K562 (cell line): Measurements from ENCODE around the gene ARL6IP6.

Experiments used
- CTCF ChIP-seq, 3 experiments: IDR thresholded peaks in 2 of 3; conservative IDR thresholded peaks in 1 of 3; 2 replicates each; pipeline ENCODE4 v1.5.1; 2011 to 2012; ENCODE audit warnings: low read length in 3 of 3, mild to moderate bottlenecking in 3 of 3, control low read depth in 2 of 3, improper control_type of control experiment in 1 of 3, inconsistent platforms in 1 of 3, low read depth in 1 of 3, mixed read lengths in 1 of 3, moderate library complexity in 1 of 3; ENCODE audit not compliant: insufficient read depth in 2 of 3
- DPF2 ChIP-seq: fragments of 450-650 bp; IDR thresholded peaks from 2 replicates; pipeline ENCODE4 v1.6.1; 2016
- JUN ChIP-seq, 2 experiments: sonication (generic) in 1 of 2; formaldehyde crosslinking in 1 of 2; IDR thresholded peaks; 2 replicates each; pipeline versions ENCODE4 v1.6.1 to v1.8.0; 2012 to 2022; ENCODE audit warnings: borderline replicate concordance in 2 of 2, mild to moderate bottlenecking in 2 of 2, improper control_type of control experiment in 1 of 2, low read depth in 1 of 2, low read length in 1 of 2, missing genetic modification reagents in 1 of 2
- KDM2B ChIP-seq: fragments of 250-450 bp; sonication (Bioruptor Pico); IDR thresholded peaks from 2 replicates; pipeline ENCODE4 v1.8.0; 2021; ENCODE audit warnings: mild to moderate bottlenecking, moderate library complexity
- MAX ChIP-seq: sonication (generic); formaldehyde crosslinking; IDR thresholded peaks from 2 replicates; pipeline ENCODE4 v1.9.0; 2022; ENCODE audit warnings: mild to moderate bottlenecking, missing genetic modification reagents
- U2AF1 ChIP-seq: fragments of 200-400 bp; formaldehyde crosslinking; optimal IDR thresholded peaks from 2 replicates; pipeline ENCODE3; 2017; ENCODE audit warnings: mild to moderate bottlenecking, low read depth, low read length, moderate library complexity
- ZBTB33 ChIP-seq: sonication (generic); formaldehyde crosslinking; IDR thresholded peaks from 2 replicates; pipeline ENCODE4 v1.8.1; 2023; ENCODE audit warnings: mild to moderate bottlenecking, missing genetic modification reagents
- ZBTB40 ChIP-seq, 2 experiments: fragments of 450-650 bp in 1 of 2; sonication (generic) in 1 of 2; formaldehyde crosslinking in 1 of 2; IDR thresholded peaks; 2 replicates each; pipeline versions ENCODE4 v1.7.1 to v1.9.0; 2016 to 2022; ENCODE audit warnings: inconsistent platforms in 1 of 2, mild to moderate bottlenecking in 1 of 2, missing genetic modification reagents in 1 of 2
- ZBTB8A ChIP-seq: fragments of 450-650 bp; IDR thresholded peaks from 2 replicates; pipeline ENCODE4 v1.6.1; 2018; ENCODE audit warnings: mild to moderate bottlenecking, moderate library complexity; ENCODE audit not compliant: partially characterized antibody

- TF ChIP-seq U2AF1, result no peak
- no peak for TF ChIP-seq CTCF (IDR thresholded peaks at IDR 0.05 in 2 of 3, conservative IDR thresholded peaks at IDR 0.05 in 1 of 3; ENCODE audit: insufficient read depth in 2 of 3, low read depth in 1 of 3, low read length in 3 of 3)
- TF ChIP-seq ZBTB33 (CRISPR knock-in tag), result no peak
- no peak for TF ChIP-seq ZBTB8A
- no peak for TF ChIP-seq DPF2
- no peak for TF ChIP-seq MAX (CRISPR knock-in tag)
- TF ChIP-seq KDM2B, result no peak
- TF ChIP-seq JUN (IDR thresholded peaks at IDR 0.05; ENCODE audit: borderline replicate concordance, low read depth, low read length), result no peak
- TF ChIP-seq JUN (CRISPR knock-in tag; IDR thresholded peaks at IDR 0.05; ENCODE audit: borderline replicate concordance), result no peak
- TF ChIP-seq ZBTB40 (IDR thresholded peaks at IDR 0.05), result no peak
- no peak for TF ChIP-seq ZBTB40 (CRISPR knock-in tag; IDR thresholded peaks at IDR 0.05)
Measured at GRCh38 chr2:152761214-152761613, 42.8 kb downstream of the ARL6IP6 start.
